ENCODE measurements around the gene YJU2. TPM values are rescaled to one million over a fixed set of nuclear protein-coding genes. Genes with fewer than 3 reads are reported as not detected.
"Not testable (repeated sequence)": the region's sequence is repeated elsewhere in the genome, so short reads cannot be mapped to it uniquely, and the experiment has no call there.

Gene YJU2
- total RNA-seq, 2 experiments from 2014 or later = 29.8 to 34.8 TPM

GRCh38 chr19:4284176-4284958 lies 37.5 kb downstream of the YJU2 start:
- ATAC-seq = no peak
- POLR2A ChIA-PET = no interaction called here
- CTCF ChIA-PET = no interaction called here
- Mint-ChIP-seq H3K9me3 (ENCODE audit: low read depth) (no peaks in the 10 kb centered on the region), H3K27me3 (peaks cover 14% of the 10 kb centered on the region), H3K27ac (no peak overlapping the region), H3K4me3 (no peak overlapping the region), H3K36me3 (ENCODE audit: low read depth) (no peaks in the 10 kb centered on the region), H3K4me1 (peaks cover 2% of the 10 kb centered on the region)
- peak; percentile 30 for DNase-seq
- intact Hi-C loops (cut with DNase I, micrococcal nuclease) = no loop called here

DNA sequence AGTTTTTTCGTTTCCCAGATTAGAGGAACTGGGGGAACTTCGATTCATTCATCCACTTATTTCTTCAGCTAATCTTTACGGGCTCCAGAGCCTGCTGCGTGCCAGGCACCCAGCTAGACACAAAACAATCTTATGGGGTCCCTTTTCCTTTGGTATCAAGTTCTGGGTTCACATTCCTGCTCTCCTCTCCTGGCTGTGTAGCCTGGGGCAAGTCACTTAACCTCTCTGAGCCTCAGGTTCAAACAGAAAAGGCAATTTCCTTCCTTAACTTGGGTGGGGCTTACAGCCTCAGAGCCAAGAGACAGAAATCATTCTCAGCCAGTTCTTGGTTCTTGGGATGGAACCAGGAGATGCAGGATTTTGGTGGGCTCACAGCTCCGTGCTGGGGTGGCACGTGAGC lies 38.1 kb downstream of the YJU2 start:
- no peak for ATAC-seq

GRCh38 chr19:4286141-4286540 lies 39.3 kb downstream of the YJU2 start:
- ATAC-seq; H3K9me3 Mint-ChIP-seq (ENCODE audit: low read depth); CTCF ChIA-PET; H3K4me3 Mint-ChIP-seq; H3K27me3 Mint-ChIP-seq; H3K4me1 Mint-ChIP-seq; POLR2A ChIA-PET; H3K36me3 Mint-ChIP-seq (ENCODE audit: low read depth); intact Hi-C loops (cut with DNase I, micrococcal nuclease); DNase-seq; H3K27ac Mint-ChIP-seq: not testable (repeated sequence)

More for the DNA sequence above, 38.1 kb downstream of the YJU2 start:
- DNase-seq = no peak
- Mint-ChIP-seq H3K4me1 (no peaks in the 10 kb centered on the region), H3K27ac (no peak overlapping the region), H3K4me3 (no peak overlapping the region), H3K9me3 (ENCODE audit: low read depth) (no peaks in the 10 kb centered on the region), H3K36me3 (ENCODE audit: low read depth) (no peaks in the 10 kb centered on the region), H3K27me3 (peaks cover 12% of the 10 kb centered on the region)
- intact Hi-C loops (cut with DNase I, micrococcal nuclease) = no loop called here
- ChIA-PET CTCF (interaction anchor here (0.6 kb wide), 1 partner anchor 63 kb away, joined by 3 read pairs; no protein-coding TSS in a partner anchor), POLR2A (no interaction called here)

GRCh38 chr19:4288091-4288777 lies 41.4 kb downstream of the YJU2 start:
- no peaks in the 10 kb centered on the region for H3K27me3 Mint-ChIP-seq
- intact Hi-C loops (cut with DNase I, micrococcal nuclease) = no loop called here
- no peak overlapping the region for H3K4me3 Mint-ChIP-seq
- no peak overlapping the region for H3K27ac Mint-ChIP-seq
- no peak for DNase-seq
- ChIA-PET POLR2A (no interaction called here), CTCF (interaction anchor here (0.7 kb wide), 1 partner anchor 64 kb away, joined by 3 read pairs; no protein-coding TSS in a partner anchor)
- H3K36me3 Mint-ChIP-seq (ENCODE audit: low read depth) = no peaks in the 10 kb centered on the region
- ATAC-seq = no peak
- H3K4me1 Mint-ChIP-seq = no peaks in the 10 kb centered on the region
- no peaks in the 10 kb centered on the region for H3K9me3 Mint-ChIP-seq (ENCODE audit: low read depth)

GRCh38 chr19:4291184-4291732 lies 44.4 kb downstream of the YJU2 start:
- CTCF ChIA-PET = interaction anchor here (0.6 kb wide), 1 partner anchor 279 kb away, joined by 3 read pairs; no protein-coding TSS in a partner anchor
- no peak for ATAC-seq

GRCh38 chr19:4292515-4292914 lies 45.6 kb downstream of the YJU2 start:
- H3K4me3 Mint-ChIP-seq = no peak overlapping the region
- H3K9me3 Mint-ChIP-seq (ENCODE audit: low read depth) = no peaks in the 10 kb centered on the region
- DNase-seq = no peak
- no peak for ATAC-seq
- ChIA-PET POLR2A (no interaction called here), CTCF (interaction anchor here (0.6 kb wide), 1 partner anchor 353 kb away, joined by 3 read pairs; no protein-coding TSS in a partner anchor)
- intact Hi-C loops (cut with DNase I, micrococcal nuclease) = no loop called here
- peaks cover 2% of the 10 kb centered on the region for H3K4me1 Mint-ChIP-seq
- H3K36me3 Mint-ChIP-seq (ENCODE audit: low read depth) = no peaks in the 10 kb centered on the region
- no peak overlapping the region for H3K27ac Mint-ChIP-seq
- no peaks in the 10 kb centered on the region for H3K27me3 Mint-ChIP-seq

More at GRCh38 chr19:4291184-4291732, 44.4 kb downstream of the YJU2 start:
- no peak for DNase-seq
- Mint-ChIP-seq H3K36me3 (ENCODE audit: low read depth) (no peaks in the 10 kb centered on the region), H3K4me3 (no peak overlapping the region), H3K9me3 (ENCODE audit: low read depth) (no peaks in the 10 kb centered on the region), H3K27ac (no peak overlapping the region), H3K4me1 (no peaks in the 10 kb centered on the region), H3K27me3 (no peaks in the 10 kb centered on the region)
- intact Hi-C loops (cut with DNase I, micrococcal nuclease) = no loop called here
- POLR2A ChIA-PET = no interaction called here

GRCh38 chr19:4294389-4294788 lies 47.5 kb downstream of the YJU2 start:
- H3K27me3 Mint-ChIP-seq = no peaks in the 10 kb centered on the region
- CTCF ChIA-PET = interaction anchor here (0.9 kb wide), 1 partner anchor 28 kb away, joined by 4 read pairs; no protein-coding TSS in a partner anchor
- no peaks in the 10 kb centered on the region for H3K36me3 Mint-ChIP-seq (ENCODE audit: low read depth)
- intact Hi-C loops (cut with DNase I, micrococcal nuclease) = no loop called here
- H3K4me1 Mint-ChIP-seq = peaks cover 12% of the 10 kb centered on the region
- no peak overlapping the region for H3K27ac Mint-ChIP-seq
- POLR2A ChIA-PET = no interaction called here
- H3K9me3 Mint-ChIP-seq (ENCODE audit: low read depth) = no peaks in the 10 kb centered on the region
- ATAC-seq (no peak), DNase-seq (no peak)
- H3K4me3 Mint-ChIP-seq = no peak overlapping the region

DNA sequence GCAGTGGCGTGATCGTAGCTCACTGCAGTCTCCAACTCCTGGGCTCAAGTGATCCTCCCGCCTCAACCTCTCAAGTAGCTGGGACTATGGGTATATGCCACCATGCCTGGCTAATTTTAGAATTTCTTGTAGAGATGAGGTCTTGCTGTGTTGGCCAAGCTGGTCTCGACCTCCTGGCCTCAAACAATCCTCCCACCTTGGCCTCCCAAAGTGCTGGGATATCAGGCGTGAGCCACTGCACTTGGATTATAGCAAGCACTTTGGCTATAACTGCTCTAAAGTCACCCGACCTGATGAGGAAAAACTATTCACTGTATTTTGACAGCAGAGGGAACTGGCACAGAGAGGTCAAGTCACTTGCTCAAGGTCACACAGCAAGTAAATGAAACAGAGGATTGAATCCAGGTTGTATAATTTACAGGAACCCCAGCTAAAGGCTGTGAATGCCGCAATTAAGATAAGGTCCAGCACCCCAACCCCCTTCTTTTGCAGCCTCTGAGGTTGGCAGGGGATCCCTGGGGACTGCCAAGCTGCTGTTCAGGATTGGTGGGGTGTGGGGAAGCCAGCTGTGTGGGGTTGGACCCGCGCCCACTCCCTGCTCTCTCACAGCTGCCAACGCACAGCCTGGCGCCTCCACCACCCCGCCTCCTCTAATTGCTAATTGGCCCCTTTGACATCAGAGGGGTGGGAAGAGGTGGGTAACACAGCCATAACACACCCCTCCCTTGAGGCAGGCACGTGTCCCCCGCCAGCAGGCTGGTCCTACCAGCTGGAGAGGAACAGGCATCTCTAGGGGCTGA lies 49.3 kb downstream of the YJU2 start:
- no peak for DNase-seq
- Mint-ChIP-seq H3K4me3 (no peak overlapping the region), H3K27ac (no peak overlapping the region), H3K9me3 (ENCODE audit: low read depth) (no peaks in the 10 kb centered on the region), H3K27me3 (no peaks in the 10 kb centered on the region), H3K4me1 (peaks cover 17% of the 10 kb centered on the region), H3K36me3 (ENCODE audit: low read depth) (no peaks in the 10 kb centered on the region)
- intact Hi-C loops (cut with DNase I, micrococcal nuclease) = no loop called here
- ChIA-PET CTCF (interaction anchor here (0.6 to 1.4 kb wide), 3 partner anchors 29 to 128 kb away, joined by 3 to 6 read pairs (median 6); no protein-coding TSS in a partner anchor), POLR2A (no interaction called here)
- ATAC-seq = no peak

GRCh38 chr19:4297901-4298809 lies 51.3 kb downstream of the YJU2 start:
- intact Hi-C loops (cut with DNase I, micrococcal nuclease) = no loop called here
- ATAC-seq (peak; percentile 83), DNase-seq (peak; percentile 76)
- Mint-ChIP-seq H3K27me3 (no peaks in the 10 kb centered on the region), H3K36me3 (ENCODE audit: low read depth) (no peaks in the 10 kb centered on the region), H3K4me1 (peaks cover 34% of the 10 kb centered on the region), H3K27ac (peak overlapping the region; percentile 48), H3K9me3 (ENCODE audit: low read depth) (no peaks in the 10 kb centered on the region), H3K4me3 (no peak overlapping the region)
- POLR2A ChIA-PET = interaction anchor here (0.6 to 1.3 kb wide), 2 partner anchors 31 to 118 kb away, joined by 3 to 11 read pairs; no protein-coding TSS in a partner anchor
- CTCF ChIA-PET = interaction anchor here (1.0 kb wide), 1 partner anchor 21 kb away, joined by 3 read pairs; no protein-coding TSS in a partner anchor

GRCh38 chr19:4298810-4299550 lies 52.1 kb downstream of the YJU2 start:
- Mint-ChIP-seq H3K4me3 (no peak overlapping the region), H3K27me3 (no peaks in the 10 kb centered on the region), H3K27ac (peak overlapping the region; percentile 48), H3K36me3 (ENCODE audit: low read depth) (no peaks in the 10 kb centered on the region), H3K9me3 (ENCODE audit: low read depth) (no peaks in the 10 kb centered on the region), H3K4me1 (peaks cover 42% of the 10 kb centered on the region)
- no peak for DNase-seq
- POLR2A ChIA-PET = interaction anchor here (0.6 to 1.3 kb wide), 2 partner anchors 32 to 119 kb away, joined by 3 to 11 read pairs; no protein-coding TSS in a partner anchor
- intact Hi-C loops (cut with DNase I, micrococcal nuclease) = no loop called here
- CTCF ChIA-PET = no interaction called here
- peak; percentile 4 for ATAC-seq
